GM19467 (cell line): ENCODE measurements around the gene SMIM28.
"Not testable (repeated sequence)": the region's sequence is repeated elsewhere in the genome, so short reads cannot be mapped to it uniquely, and the experiment has no call there.

Source experiments
- ATAC-seq: cut with Tn5 transposase; IDR thresholded peaks from one replicate; pipeline ENCODE4 v1.9.1; 2021; ENCODE audit warnings: mild to moderate bottlenecking, moderate library complexity; ENCODE audit not compliant: unreplicated experiment

The SMIM28 gene

GRCh38 chr6:138403801-138404665 is 26.3 kb downstream of the SMIM28 start, which contains the start of gene HEBP2:
HEBP2 (plus strand) TSS chr6:138404223; CDS start chr6:138404496, 273 bp downstream.
- ATAC-seq = peak; percentile 85

GRCh38 chr6:138404666-138405337 is 27.1 kb downstream of the SMIM28 start:
- no peak for ATAC-seq

GRCh38 chr6:138405816-138406413 is 28.2 kb downstream of the SMIM28 start:
- no peak for ATAC-seq

GRCh38 chr6:138406443-138406842 is 28.7 kb downstream of the SMIM28 start:
- ATAC-seq = no peak

GRCh38 chr6:138410048-138410735 is 32.5 kb downstream of the SMIM28 start:
- ATAC-seq = no peak

GRCh38 chr6:138410972-138411880 is 33.5 kb downstream of the SMIM28 start:
- ATAC-seq = no peak

- ATAC-seq = no peak
Measured at GRCh38 chr6:138415125-138415524, 37.4 kb downstream of the SMIM28 start.

GRCh38 chr6:138416206-138416605 is 38.5 kb downstream of the SMIM28 start:
- ATAC-seq = no peak

- ATAC-seq = no peak
Measured at GRCh38 chr6:138417493-138418117, 39.9 kb downstream of the SMIM28 start.

GRCh38 chr6:138418118-138418742 is 40.5 kb downstream of the SMIM28 start:
- no peak for ATAC-seq

- no peak for ATAC-seq
Measured at GRCh38 chr6:138419766-138420165, 42.1 kb downstream of the SMIM28 start.

GRCh38 chr6:138420356-138420755 is 42.7 kb downstream of the SMIM28 start:
- no peak for ATAC-seq

GRCh38 chr6:138421089-138421488 is 43.4 kb downstream of the SMIM28 start:
- no peak for ATAC-seq

GRCh38 chr6:138421608-138422007 is 43.9 kb downstream of the SMIM28 start:
- no peak for ATAC-seq

GRCh38 chr6:138422861-138423260 is 45.2 kb downstream of the SMIM28 start:
- no peak for ATAC-seq

GRCh38 chr6:138424004-138424904 is 46.5 kb downstream of the SMIM28 start:
- no peak for ATAC-seq

GRCh38 chr6:138425256-138425655 is 47.6 kb downstream of the SMIM28 start:
- not testable (repeated sequence) for ATAC-seq

GRCh38 chr6:138426500-138427123 is 48.9 kb downstream of the SMIM28 start:
- no peak for ATAC-seq
